ENCODE results near the gene CDK5. TPM values are rescaled to one million over a fixed set of nuclear protein-coding genes. Genes with fewer than 3 reads are reported as not detected.
A peak's percentile ranks its signal among the peaks of the same experiment; 100 is the strongest.

CDK5 gene
- total and polyA plus RNA-seq, 9 donors: 2.7 to 9.4 (median 4.1) TPM

- peak in 3 of 5 donors; percentile 19 to 43 (median 43) for DNase-seq
- peak overlapping the region; percentile 77 to 86 for H3K27ac ChIP-seq
- no peaks in the 10 kb centered on the region for H3K27me3 ChIP-seq
- H3K4me1 ChIP-seq (ENCODE audit: insufficient read depth): peaks cover 25% of the 10 kb centered on the region
- no peaks in the 10 kb centered on the region for H3K9me3 ChIP-seq
- TF ChIP-seq CTCF (IDR thresholded peaks at IDR 0.05): no peak
- TF ChIP-seq EP300 (IDR thresholded peaks at IDR 0.05): no peak
- TF ChIP-seq POLR2A (IDR thresholded peaks at IDR 0.05): no peak
- peak overlapping the region; percentile 70 for H3K4me3 ChIP-seq
- intact Hi-C loops (cut with DNase I): no loop called here
- 16 to 37% (median 27%) methylated on average over 16 of the region's 16 CpGs for WGBS, 3 donors
- no peaks in the 10 kb centered on the region for H3K36me3 ChIP-seq
These were observed 30.5 kb upstream of the CDK5 start for GRCh38 chr7:151088019-151088855.

GRCh38 chr7:151087245-151088018, 29.7 kb upstream of the CDK5 start:
- intact Hi-C loops (cut with DNase I): loop anchor here in 1 of 4 donors (2.0 kb wide), 1 partner anchor 59 kb away; the partner anchor contains the start of gene ABCB8
- TF ChIP-seq POLR2A (IDR thresholded peaks at IDR 0.05) (no peak), EP300 (IDR thresholded peaks at IDR 0.05) (no peak), CTCF (IDR thresholded peaks at IDR 0.05) (peak in 2 of 3 donors; percentile 22 to 43)
- peak; percentile 61 to 83 (median 77) for DNase-seq
- Histone ChIP-seq H3K4me1 (ENCODE audit: insufficient read depth) (peaks cover 29% of the 10 kb centered on the region), H3K27ac (peak overlapping the region; percentile 77 to 86), H3K36me3 (no peaks in the 10 kb centered on the region), H3K27me3 (no peaks in the 10 kb centered on the region), H3K4me3 (peak overlapping the region; percentile 70), H3K9me3 (no peaks in the 10 kb centered on the region)
- 1 to 2% (median 1%) methylated on average over 22 to 70 of the region's 70 CpGs for WGBS, 3 donors

GRCh38 chr7:151086802-151087244, 29.1 kb upstream of the CDK5 start:
- Histone ChIP-seq H3K27me3 (no peaks in the 10 kb centered on the region), H3K36me3 (no peaks in the 10 kb centered on the region), H3K9me3 (no peaks in the 10 kb centered on the region), H3K4me1 (ENCODE audit: insufficient read depth) (peaks cover 35% of the 10 kb centered on the region), H3K4me3 (peak overlapping the region; percentile 70), H3K27ac (peak overlapping the region; percentile 77 to 86)
- peak in 1 of 5 donors; percentile 65 for DNase-seq
- intact Hi-C loops (cut with DNase I): loop anchor here in 1 of 4 donors (2.0 kb wide), 1 partner anchor 58 kb away; the partner anchor contains the start of gene ABCB8
- 0% methylated on average over 22 to 44 of the region's 56 CpGs for WGBS, 3 donors
- TF ChIP-seq POLR2A (IDR thresholded peaks at IDR 0.05) (no peak), CTCF (IDR thresholded peaks at IDR 0.05) (no peak), EP300 (IDR thresholded peaks at IDR 0.05) (no peak)

Data from ovary (tissue), 9 donors.